Activated T-helper 2 cell treated with anti-CD3 and anti-CD28 coated beads, Interferon-gamma antibody, Interleukin-2, Interleukin-4, amounts not matched to agents 10 μg/mL and 5 μg/mL and 100 μg/mL, durations not matched to agents 14 hours and 24 hours and 36 hours (primary cell): ENCODE data around the gene AFF3. TPM values are rescaled to one million over a fixed set of nuclear protein-coding genes. Genes with fewer than 3 reads are reported as not detected.

Experiments
- DNase-seq: peaks from one replicate; pipeline ENCODE4 v3.0.0; 2021; ENCODE audit warnings: low spot score
- H3K27ac Mint-ChIP-seq: one replicate; pipeline ENCODE4 v1.8.0; 2021; ENCODE audit warnings: mixed read lengths
- H3K27me3 Mint-ChIP-seq: one replicate; pipeline ENCODE4 v1.8.0; 2021; ENCODE audit warnings: low read depth, mixed read lengths
- H3K36me3 Mint-ChIP-seq: one replicate; pipeline ENCODE4 v1.8.0; 2021; ENCODE audit warnings: low read depth, mixed read lengths
- H3K4me1 Mint-ChIP-seq: one replicate; pipeline ENCODE4 v1.8.0; 2021; ENCODE audit warnings: low read depth, mixed read lengths
- H3K4me3 Mint-ChIP-seq: one replicate; pipeline ENCODE4 v1.8.0; 2021; ENCODE audit warnings: low read depth, mild to moderate bottlenecking, moderate library complexity, mixed read lengths
- H3K9me3 Mint-ChIP-seq: one replicate; pipeline ENCODE4 v1.8.0; 2021; ENCODE audit warnings: mixed read lengths
- intact Hi-C: fragments of 100-400 bp; cut with micrococcal nuclease; formaldehyde crosslinking; loops from one replicate; pipeline ENCODE4 v1.15.1; 2023
- total RNA-seq: library from RNA; stranded (reverse); gene quantifications from 2 replicates; pipeline ENCODE4 v1.2.3, GENCODE V29; 2022

AFF3 gene
- total RNA-seq, 1 donor from 2014 or later, result 1.4 TPM

GRCh38 chr2:99602476-99602875, 539.9 kb downstream of the AFF3 start:
- no peak overlapping the region for H3K4me3 Mint-ChIP-seq
- DNase-seq, result no peak
- H3K27me3 Mint-ChIP-seq, result no peaks in the 10 kb centered on the region
- intact Hi-C loops, result no loop called here
- no peaks in the 10 kb centered on the region for H3K4me1 Mint-ChIP-seq
- no peaks in the 10 kb centered on the region for H3K9me3 Mint-ChIP-seq
- no peaks in the 10 kb centered on the region for H3K36me3 Mint-ChIP-seq
- H3K27ac Mint-ChIP-seq, result no peak overlapping the region

- no peak for DNase-seq
- Mint-ChIP-seq H3K4me1 (no peaks in the 10 kb centered on the region), H3K27me3 (no peaks in the 10 kb centered on the region), H3K9me3 (no peaks in the 10 kb centered on the region), H3K36me3 (no peaks in the 10 kb centered on the region), H3K4me3 (no peak overlapping the region), H3K27ac (no peak overlapping the region)
- intact Hi-C loops, result no loop called here
Observed at GRCh38 chr2:99600981-99601651, 541.3 kb downstream of the AFF3 start.

GRCh38 chr2:99598441-99598840, 543.9 kb downstream of the AFF3 start:
- H3K36me3 Mint-ChIP-seq, result no peaks in the 10 kb centered on the region
- H3K9me3 Mint-ChIP-seq, result no peaks in the 10 kb centered on the region
- no peak for DNase-seq
- intact Hi-C loops, result no loop called here
- no peak overlapping the region for H3K4me3 Mint-ChIP-seq
- no peak overlapping the region for H3K27ac Mint-ChIP-seq
- H3K27me3 Mint-ChIP-seq, result no peaks in the 10 kb centered on the region
- no peaks in the 10 kb centered on the region for H3K4me1 Mint-ChIP-seq

- no peaks in the 10 kb centered on the region for H3K9me3 Mint-ChIP-seq
- intact Hi-C loops, result no loop called here
- H3K36me3 Mint-ChIP-seq, result no peaks in the 10 kb centered on the region
- DNase-seq, result no peak
- H3K4me1 Mint-ChIP-seq, result no peaks in the 10 kb centered on the region
- H3K27ac Mint-ChIP-seq, result no peak overlapping the region
- no peaks in the 10 kb centered on the region for H3K27me3 Mint-ChIP-seq
- H3K4me3 Mint-ChIP-seq, result no peak overlapping the region
Observed at GRCh38 chr2:99597616-99598015, 544.8 kb downstream of the AFF3 start.

- intact Hi-C loops, result no loop called here
- H3K9me3 Mint-ChIP-seq, result no peaks in the 10 kb centered on the region
- no peaks in the 10 kb centered on the region for H3K36me3 Mint-ChIP-seq
- no peak for DNase-seq
- H3K4me1 Mint-ChIP-seq, result no peaks in the 10 kb centered on the region
- H3K4me3 Mint-ChIP-seq, result no peak overlapping the region
- no peaks in the 10 kb centered on the region for H3K27me3 Mint-ChIP-seq
- no peak overlapping the region for H3K27ac Mint-ChIP-seq
Observed at GRCh38 chr2:99595373-99595772, 547.0 kb downstream of the AFF3 start.

- H3K27ac Mint-ChIP-seq, result no peak overlapping the region
- no peaks in the 10 kb centered on the region for H3K36me3 Mint-ChIP-seq
- no peaks in the 10 kb centered on the region for H3K27me3 Mint-ChIP-seq
Observed at GRCh38 chr2:99593692-99594427, 548.5 kb downstream of the AFF3 start.

GRCh38 chr2:99576775-99577174, 565.6 kb downstream of the AFF3 start:
- H3K27me3 Mint-ChIP-seq, result no peaks in the 10 kb centered on the region
- no peaks in the 10 kb centered on the region for H3K4me1 Mint-ChIP-seq
- DNase-seq, result no peak
- no peak overlapping the region for H3K4me3 Mint-ChIP-seq
- intact Hi-C loops, result no loop called here
- H3K27ac Mint-ChIP-seq, result no peak overlapping the region
- no peaks in the 10 kb centered on the region for H3K9me3 Mint-ChIP-seq
- H3K36me3 Mint-ChIP-seq, result no peaks in the 10 kb centered on the region

More at GRCh38 chr2:99593692-99594427, 548.5 kb downstream of the AFF3 start:
- no peak for DNase-seq
- Mint-ChIP-seq H3K4me1 (no peaks in the 10 kb centered on the region), H3K4me3 (no peak overlapping the region), H3K9me3 (no peaks in the 10 kb centered on the region)
- intact Hi-C loops, result no loop called here

- Mint-ChIP-seq H3K4me3 (no peak overlapping the region), H3K4me1 (no peaks in the 10 kb centered on the region), H3K27me3 (no peaks in the 10 kb centered on the region), H3K36me3 (no peaks in the 10 kb centered on the region), H3K27ac (no peak overlapping the region), H3K9me3 (no peaks in the 10 kb centered on the region)
- intact Hi-C loops, result no loop called here
- no peak for DNase-seq
Observed at GRCh38 chr2:99573634-99574251, 568.6 kb downstream of the AFF3 start.

GRCh38 chr2:99572373-99573164, 569.8 kb downstream of the AFF3 start:
- H3K4me3 Mint-ChIP-seq, result no peak overlapping the region
- no peak for DNase-seq
- intact Hi-C loops, result no loop called here
- H3K9me3 Mint-ChIP-seq, result no peaks in the 10 kb centered on the region
- no peaks in the 10 kb centered on the region for H3K27me3 Mint-ChIP-seq
- no peaks in the 10 kb centered on the region for H3K36me3 Mint-ChIP-seq
- H3K4me1 Mint-ChIP-seq, result no peaks in the 10 kb centered on the region
- no peak overlapping the region for H3K27ac Mint-ChIP-seq

GRCh38 chr2:99571954-99572353, 570.4 kb downstream of the AFF3 start:
- H3K4me3 Mint-ChIP-seq, result no peak overlapping the region
- no peak overlapping the region for H3K27ac Mint-ChIP-seq
- intact Hi-C loops, result no loop called here
- H3K4me1 Mint-ChIP-seq, result no peaks in the 10 kb centered on the region
- no peak for DNase-seq
- H3K36me3 Mint-ChIP-seq, result no peaks in the 10 kb centered on the region
- H3K9me3 Mint-ChIP-seq, result no peaks in the 10 kb centered on the region
- no peaks in the 10 kb centered on the region for H3K27me3 Mint-ChIP-seq

GRCh38 chr2:99571533-99571932, 570.9 kb downstream of the AFF3 start:
- H3K27me3 Mint-ChIP-seq, result no peaks in the 10 kb centered on the region
- H3K9me3 Mint-ChIP-seq, result no peaks in the 10 kb centered on the region
- H3K27ac Mint-ChIP-seq, result no peak overlapping the region
- no peak for DNase-seq
- intact Hi-C loops, result no loop called here
- no peaks in the 10 kb centered on the region for H3K4me1 Mint-ChIP-seq
- H3K4me3 Mint-ChIP-seq, result no peak overlapping the region
- no peaks in the 10 kb centered on the region for H3K36me3 Mint-ChIP-seq

GRCh38 chr2:99571021-99571420, 571.4 kb downstream of the AFF3 start:
- Mint-ChIP-seq H3K4me3 (no peak overlapping the region), H3K36me3 (no peaks in the 10 kb centered on the region), H3K27me3 (no peaks in the 10 kb centered on the region), H3K9me3 (no peaks in the 10 kb centered on the region), H3K27ac (no peak overlapping the region), H3K4me1 (no peaks in the 10 kb centered on the region)
- DNase-seq, result no peak
- intact Hi-C loops, result no loop called here
